C4-2B (cell line): ENCODE results near the gene GTF3A.

ENCODE experiments used
- CTCF ChIP-seq: fragments of 450-650 bp; conservative IDR thresholded peaks from 2 replicates; pipeline ENCODE4 v1.5.1; 2017; ENCODE audit warnings: mild to moderate bottlenecking
- ZFX ChIP-seq: fragments of 450-650 bp; IDR thresholded peaks from 2 replicates; pipeline ENCODE4 v1.6.1; 2017

GRCh38 chr13:27406178-27406939 lies 18.1 kb upstream of the GTF3A start:
- TF ChIP-seq CTCF: peak; percentile 92
- no peak for TF ChIP-seq ZFX
